ENCODE results near the gene LRR1.

- TF ChIP-seq, protein P1, sequence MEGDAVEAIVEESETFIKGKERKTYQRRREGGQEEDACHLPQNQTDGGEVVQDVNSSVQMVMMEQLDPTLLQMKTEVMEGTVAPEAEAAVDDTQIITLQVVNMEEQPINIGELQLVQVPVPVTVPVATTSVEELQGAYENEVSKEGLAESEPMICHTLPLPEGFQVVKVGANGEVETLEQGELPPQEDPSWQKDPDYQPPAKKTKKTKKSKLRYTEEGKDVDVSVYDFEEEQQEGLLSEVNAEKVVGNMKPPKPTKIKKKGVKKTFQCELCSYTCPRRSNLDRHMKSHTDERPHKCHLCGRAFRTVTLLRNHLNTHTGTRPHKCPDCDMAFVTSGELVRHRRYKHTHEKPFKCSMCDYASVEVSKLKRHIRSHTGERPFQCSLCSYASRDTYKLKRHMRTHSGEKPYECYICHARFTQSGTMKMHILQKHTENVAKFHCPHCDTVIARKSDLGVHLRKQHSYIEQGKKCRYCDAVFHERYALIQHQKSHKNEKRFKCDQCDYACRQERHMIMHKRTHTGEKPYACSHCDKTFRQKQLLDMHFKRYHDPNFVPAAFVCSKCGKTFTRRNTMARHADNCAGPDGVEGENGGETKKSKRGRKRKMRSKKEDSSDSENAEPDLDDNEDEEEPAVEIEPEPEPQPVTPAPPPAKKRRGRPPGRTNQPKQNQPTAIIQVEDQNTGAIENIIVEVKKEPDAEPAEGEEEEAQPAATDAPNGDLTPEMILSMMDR (IDR thresholded peaks at IDR 0.05): no peak
- no peak for TF ChIP-seq POLR2A (IDR thresholded peaks at IDR 0.05)
Observed at GRCh38 chr14:49583629-49584028, 15.1 kb upstream of the LRR1 start.
